HEK293 (cell line): ENCODE results near the gene PHF23.

ENCODE experiments used
- KLF9 ChIP-seq: fragments of 450-650 bp; formaldehyde crosslinking; IDR thresholded peaks from 2 replicates; pipeline ENCODE4 v1.5.1; 2016; ENCODE audit warnings: missing biosample characterization, missing genetic modification characterization, low read depth
- MZF1 ChIP-seq: fragments of 450-650 bp; formaldehyde crosslinking; IDR thresholded peaks from 2 replicates; pipeline ENCODE4 v1.5.1; 2017; ENCODE audit warnings: missing biosample characterization, missing genetic modification characterization, borderline replicate concordance
- ZBTB8A ChIP-seq: fragments of 450-650 bp; formaldehyde crosslinking; IDR thresholded peaks from 2 replicates; pipeline ENCODE4 v1.5.1; 2016; ENCODE audit warnings: missing biosample characterization, missing genetic modification characterization
- ZFP3 ChIP-seq: fragments of 450-650 bp; formaldehyde crosslinking; IDR thresholded peaks from 2 replicates; pipeline ENCODE4 v1.5.1; 2016; ENCODE audit warnings: low read depth, missing biosample characterization, missing genetic modification characterization
- ZNF121 ChIP-seq: fragments of 450-650 bp; formaldehyde crosslinking; IDR thresholded peaks from 2 replicates; pipeline ENCODE4 v1.5.1; 2016; ENCODE audit warnings: missing biosample characterization, missing genetic modification characterization
- ZNF175 ChIP-seq: fragments of 450-650 bp; formaldehyde crosslinking; IDR thresholded peaks from 2 replicates; pipeline ENCODE4 v1.5.1; 2016; ENCODE audit warnings: missing biosample characterization, missing genetic modification characterization
- ZNF350 ChIP-seq: fragments of 450-650 bp; formaldehyde crosslinking; IDR thresholded peaks from 2 replicates; pipeline ENCODE4 v1.5.0; 2017; ENCODE audit warnings: missing biosample characterization, mild to moderate bottlenecking, missing genetic modification characterization
- ZNF560 ChIP-seq: fragments of 450-650 bp; formaldehyde crosslinking; IDR thresholded peaks from 2 replicates; pipeline ENCODE4 v1.5.1; 2017; ENCODE audit warnings: missing biosample characterization, missing genetic modification characterization, borderline replicate concordance
- ZNF561 ChIP-seq: fragments of 450-650 bp; IDR thresholded peaks from 2 replicates; pipeline ENCODE4 v1.5.1; 2018; ENCODE audit warnings: missing biosample characterization, missing genetic modification characterization, borderline replicate concordance
- ZNF768 ChIP-seq: fragments of 450-650 bp; formaldehyde crosslinking; IDR thresholded peaks from 2 replicates; pipeline ENCODE4 v1.5.1; 2018; ENCODE audit warnings: missing biosample characterization, mild to moderate bottlenecking, missing genetic modification characterization
- ZNF777 ChIP-seq: fragments of 450-650 bp; formaldehyde crosslinking; IDR thresholded peaks from 2 replicates; pipeline ENCODE4 v1.5.1; 2017; ENCODE audit warnings: missing biosample characterization, missing genetic modification characterization, borderline replicate concordance
- ZNF791 ChIP-seq: fragments of 450-650 bp; formaldehyde crosslinking; IDR thresholded peaks from 2 replicates; pipeline ENCODE4 v1.5.1; 2016; ENCODE audit warnings: missing biosample characterization, missing genetic modification characterization
- ZNF837 ChIP-seq: fragments of 450-650 bp; formaldehyde crosslinking; IDR thresholded peaks from 2 replicates; pipeline ENCODE4 v1.5.1; 2016; ENCODE audit warnings: missing biosample characterization, missing genetic modification characterization
- TF ChIP-seq, protein P1 (sequence below): fragments of 450-650 bp; formaldehyde crosslinking; conservative IDR thresholded peaks from 2 replicates; pipeline ENCODE4 v1.5.1; 2016; ENCODE audit warnings: low read depth, missing biosample characterization, missing genetic modification characterization
- TF ChIP-seq, protein P2 (sequence below): fragments of 450-650 bp; IDR thresholded peaks from 2 replicates; pipeline ENCODE4 v1.5.1; 2018; ENCODE audit warnings: missing biosample characterization, missing genetic modification characterization
- TF ChIP-seq, protein P3 (sequence below): fragments of 450-650 bp; formaldehyde crosslinking; IDR thresholded peaks from 2 replicates; pipeline ENCODE4 v1.5.1; 2017; ENCODE audit warnings: missing biosample characterization, missing genetic modification characterization
- TF ChIP-seq, protein P4 (sequence below): fragments of 450-650 bp; formaldehyde crosslinking; IDR thresholded peaks from 2 replicates; pipeline ENCODE4 v1.5.1; 2016; ENCODE audit warnings: missing biosample characterization, missing genetic modification characterization
- TF ChIP-seq, protein P5 (sequence below): fragments of 450-650 bp; formaldehyde crosslinking; IDR thresholded peaks from 2 replicates; pipeline ENCODE4 v1.5.1; 2016; ENCODE audit warnings: missing biosample characterization, missing genetic modification characterization
- TF ChIP-seq, protein P6 (sequence below): fragments of 450-650 bp; formaldehyde crosslinking; IDR thresholded peaks from 2 replicates; pipeline ENCODE4 v1.5.1; 2016; ENCODE audit warnings: missing biosample characterization, missing genetic modification characterization

The PHF23 gene

DNA sequence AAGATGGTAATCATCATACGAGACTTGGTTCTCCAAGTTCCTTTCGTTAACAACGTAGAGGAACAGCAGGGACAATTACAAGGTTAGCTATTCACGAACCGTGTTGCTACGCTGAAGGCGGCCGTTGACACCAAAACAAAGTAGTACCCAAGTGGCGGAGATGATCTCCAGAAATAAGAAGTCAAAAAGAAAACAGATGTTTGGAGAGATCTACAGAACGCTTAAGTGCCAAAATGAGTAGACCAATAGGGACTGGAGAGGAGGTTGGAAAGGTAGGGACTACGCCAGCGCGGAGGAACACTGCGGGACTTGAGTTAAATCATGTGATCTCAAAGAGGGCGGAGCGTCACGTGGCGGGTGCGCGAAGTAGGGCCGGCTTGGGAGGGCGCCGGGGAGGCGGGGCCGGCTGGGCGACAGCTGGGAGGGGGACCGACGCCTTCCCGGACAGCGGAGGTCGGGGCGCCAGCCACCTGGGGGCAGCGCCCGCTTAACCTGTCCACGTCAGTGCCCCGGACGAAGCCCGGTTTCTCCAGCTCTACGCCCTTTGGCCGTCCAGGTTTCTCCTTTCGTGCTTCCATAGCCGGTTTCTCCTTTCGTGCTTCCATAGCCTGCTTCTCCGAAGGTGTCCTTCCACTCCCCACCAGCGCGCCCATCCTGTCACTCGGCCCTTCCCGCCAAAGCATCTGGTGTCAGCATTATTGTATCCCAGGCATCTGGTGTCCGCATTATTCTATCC lies 3.6 kb upstream of the PHF23 start (continued):
- TF ChIP-seq ZFP3 (tag by site-specific recombination) (no peak), KLF9 (peak; percentile 99), ZBTB8A (tag by site-specific recombination) (peak; percentile 97), ZNF837 (tag by site-specific recombination) (peak; percentile 56; the same call in 1 of the 2 replicates), ZNF350 (tag by site-specific recombination) (no peak), ZNF175 (tag by site-specific recombination) (no peak), MZF1 (tag by site-specific recombination) (no peak), ZNF777 (tag by site-specific recombination) (no peak), ZNF561 (tag by site-specific recombination) (peak; percentile 93), ZNF768 (tag by site-specific recombination) (no peak), ZNF791 (tag by site-specific recombination) (no peak; the same call in 1 of the 2 replicates), ZNF121 (tag by site-specific recombination) (no peak; the same call in 1 of the 2 replicates), ZNF560 (no peak)
- TF ChIP-seq, protein P1, sequence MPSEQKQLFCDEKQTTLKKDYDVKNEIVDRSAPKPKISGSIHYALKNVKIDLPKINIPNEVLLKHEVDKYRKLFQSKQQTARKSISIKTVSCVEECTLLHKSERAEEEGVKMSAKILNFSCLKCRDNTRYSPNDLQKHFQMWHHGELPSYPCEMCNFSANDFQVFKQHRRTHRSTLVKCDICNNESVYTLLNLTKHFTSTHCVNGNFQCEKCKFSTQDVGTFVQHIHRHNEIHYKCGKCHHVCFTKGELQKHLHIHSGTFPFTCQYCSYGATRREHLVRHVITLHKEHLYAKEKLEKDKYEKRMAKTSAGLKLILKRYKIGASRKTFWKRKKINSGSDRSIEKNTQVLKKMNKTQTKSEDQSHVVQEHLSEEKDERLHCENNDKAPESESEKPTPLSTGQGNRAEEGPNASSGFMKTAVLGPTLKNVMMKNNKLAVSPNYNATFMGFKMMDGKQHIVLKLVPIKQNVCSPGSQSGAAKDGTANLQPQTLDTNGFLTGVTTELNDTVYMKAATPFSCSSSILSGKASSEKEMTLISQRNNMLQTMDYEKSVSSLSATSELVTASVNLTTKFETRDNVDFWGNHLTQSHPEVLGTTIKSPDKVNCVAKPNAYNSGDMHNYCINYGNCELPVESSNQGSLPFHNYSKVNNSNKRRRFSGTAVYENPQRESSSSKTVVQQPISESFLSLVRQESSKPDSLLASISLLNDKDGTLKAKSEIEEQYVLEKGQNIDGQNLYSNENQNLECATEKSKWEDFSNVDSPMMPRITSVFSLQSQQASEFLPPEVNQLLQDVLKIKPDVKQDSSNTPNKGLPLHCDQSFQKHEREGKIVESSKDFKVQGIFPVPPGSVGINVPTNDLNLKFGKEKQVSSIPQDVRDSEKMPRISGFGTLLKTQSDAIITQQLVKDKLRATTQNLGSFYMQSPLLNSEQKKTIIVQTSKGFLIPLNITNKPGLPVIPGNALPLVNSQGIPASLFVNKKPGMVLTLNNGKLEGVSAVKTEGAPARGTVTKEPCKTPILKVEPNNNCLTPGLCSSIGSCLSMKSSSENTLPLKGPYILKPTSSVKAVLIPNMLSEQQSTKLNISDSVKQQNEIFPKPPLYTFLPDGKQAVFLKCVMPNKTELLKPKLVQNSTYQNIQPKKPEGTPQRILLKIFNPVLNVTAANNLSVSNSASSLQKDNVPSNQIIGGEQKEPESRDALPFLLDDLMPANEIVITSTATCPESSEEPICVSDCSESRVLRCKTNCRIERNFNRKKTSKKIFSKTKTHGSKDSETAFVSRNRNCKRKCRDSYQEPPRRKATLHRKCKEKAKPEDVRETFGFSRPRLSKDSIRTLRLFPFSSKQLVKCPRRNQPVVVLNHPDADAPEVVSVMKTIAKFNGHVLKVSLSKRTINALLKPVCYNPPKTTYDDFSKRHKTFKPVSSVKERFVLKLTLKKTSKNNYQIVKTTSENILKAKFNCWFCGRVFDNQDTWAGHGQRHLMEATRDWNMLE (tag by site-specific recombination) = no peak; the same call in 1 of the 2 replicates
- TF ChIP-seq, protein P2, sequence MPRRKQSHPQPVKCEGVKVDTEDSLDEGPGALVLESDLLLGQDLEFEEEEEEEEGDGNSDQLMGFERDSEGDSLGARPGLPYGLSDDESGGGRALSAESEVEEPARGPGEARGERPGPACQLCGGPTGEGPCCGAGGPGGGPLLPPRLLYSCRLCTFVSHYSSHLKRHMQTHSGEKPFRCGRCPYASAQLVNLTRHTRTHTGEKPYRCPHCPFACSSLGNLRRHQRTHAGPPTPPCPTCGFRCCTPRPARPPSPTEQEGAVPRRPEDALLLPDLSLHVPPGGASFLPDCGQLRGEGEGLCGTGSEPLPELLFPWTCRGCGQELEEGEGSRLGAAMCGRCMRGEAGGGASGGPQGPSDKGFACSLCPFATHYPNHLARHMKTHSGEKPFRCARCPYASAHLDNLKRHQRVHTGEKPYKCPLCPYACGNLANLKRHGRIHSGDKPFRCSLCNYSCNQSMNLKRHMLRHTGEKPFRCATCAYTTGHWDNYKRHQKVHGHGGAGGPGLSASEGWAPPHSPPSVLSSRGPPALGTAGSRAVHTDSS (tag by site-specific recombination) = peak; percentile 71
- TF ChIP-seq, protein P3, sequence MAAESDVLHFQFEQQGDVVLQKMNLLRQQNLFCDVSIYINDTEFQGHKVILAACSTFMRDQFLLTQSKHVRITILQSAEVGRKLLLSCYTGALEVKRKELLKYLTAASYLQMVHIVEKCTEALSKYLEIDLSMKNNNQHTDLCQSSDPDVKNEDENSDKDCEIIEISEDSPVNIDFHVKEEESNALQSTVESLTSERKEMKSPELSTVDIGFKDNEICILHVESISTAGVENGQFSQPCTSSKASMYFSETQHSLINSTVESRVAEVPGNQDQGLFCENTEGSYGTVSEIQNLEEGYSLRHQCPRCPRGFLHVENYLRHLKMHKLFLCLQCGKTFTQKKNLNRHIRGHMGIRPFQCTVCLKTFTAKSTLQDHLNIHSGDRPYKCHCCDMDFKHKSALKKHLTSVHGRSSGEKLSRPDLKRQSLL (tag by site-specific recombination) = 0 out of 2 replicates have a peak, but pooled peaks have one; percentile 16
- TF ChIP-seq, protein P4, sequence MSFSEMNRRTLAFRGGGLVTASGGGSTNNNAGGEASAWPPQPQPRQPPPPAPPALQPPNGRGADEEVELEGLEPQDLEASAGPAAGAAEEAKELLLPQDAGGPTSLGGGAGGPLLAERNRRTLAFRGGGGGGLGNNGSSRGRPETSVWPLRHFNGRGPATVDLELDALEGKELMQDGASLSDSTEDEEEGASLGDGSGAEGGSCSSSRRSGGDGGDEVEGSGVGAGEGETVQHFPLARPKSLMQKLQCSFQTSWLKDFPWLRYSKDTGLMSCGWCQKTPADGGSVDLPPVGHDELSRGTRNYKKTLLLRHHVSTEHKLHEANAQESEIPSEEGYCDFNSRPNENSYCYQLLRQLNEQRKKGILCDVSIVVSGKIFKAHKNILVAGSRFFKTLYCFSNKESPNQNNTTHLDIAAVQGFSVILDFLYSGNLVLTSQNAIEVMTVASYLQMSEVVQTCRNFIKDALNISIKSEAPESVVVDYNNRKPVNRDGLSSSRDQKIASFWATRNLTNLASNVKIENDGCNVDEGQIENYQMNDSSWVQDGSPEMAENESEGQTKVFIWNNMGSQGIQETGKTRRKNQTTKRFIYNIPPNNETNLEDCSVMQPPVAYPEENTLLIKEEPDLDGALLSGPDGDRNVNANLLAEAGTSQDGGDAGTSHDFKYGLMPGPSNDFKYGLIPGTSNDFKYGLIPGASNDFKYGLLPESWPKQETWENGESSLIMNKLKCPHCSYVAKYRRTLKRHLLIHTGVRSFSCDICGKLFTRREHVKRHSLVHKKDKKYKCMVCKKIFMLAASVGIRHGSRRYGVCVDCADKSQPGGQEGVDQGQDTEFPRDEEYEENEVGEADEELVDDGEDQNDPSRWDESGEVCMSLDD (tag by site-specific recombination) = peak; percentile 88
- TF ChIP-seq, protein P5, sequence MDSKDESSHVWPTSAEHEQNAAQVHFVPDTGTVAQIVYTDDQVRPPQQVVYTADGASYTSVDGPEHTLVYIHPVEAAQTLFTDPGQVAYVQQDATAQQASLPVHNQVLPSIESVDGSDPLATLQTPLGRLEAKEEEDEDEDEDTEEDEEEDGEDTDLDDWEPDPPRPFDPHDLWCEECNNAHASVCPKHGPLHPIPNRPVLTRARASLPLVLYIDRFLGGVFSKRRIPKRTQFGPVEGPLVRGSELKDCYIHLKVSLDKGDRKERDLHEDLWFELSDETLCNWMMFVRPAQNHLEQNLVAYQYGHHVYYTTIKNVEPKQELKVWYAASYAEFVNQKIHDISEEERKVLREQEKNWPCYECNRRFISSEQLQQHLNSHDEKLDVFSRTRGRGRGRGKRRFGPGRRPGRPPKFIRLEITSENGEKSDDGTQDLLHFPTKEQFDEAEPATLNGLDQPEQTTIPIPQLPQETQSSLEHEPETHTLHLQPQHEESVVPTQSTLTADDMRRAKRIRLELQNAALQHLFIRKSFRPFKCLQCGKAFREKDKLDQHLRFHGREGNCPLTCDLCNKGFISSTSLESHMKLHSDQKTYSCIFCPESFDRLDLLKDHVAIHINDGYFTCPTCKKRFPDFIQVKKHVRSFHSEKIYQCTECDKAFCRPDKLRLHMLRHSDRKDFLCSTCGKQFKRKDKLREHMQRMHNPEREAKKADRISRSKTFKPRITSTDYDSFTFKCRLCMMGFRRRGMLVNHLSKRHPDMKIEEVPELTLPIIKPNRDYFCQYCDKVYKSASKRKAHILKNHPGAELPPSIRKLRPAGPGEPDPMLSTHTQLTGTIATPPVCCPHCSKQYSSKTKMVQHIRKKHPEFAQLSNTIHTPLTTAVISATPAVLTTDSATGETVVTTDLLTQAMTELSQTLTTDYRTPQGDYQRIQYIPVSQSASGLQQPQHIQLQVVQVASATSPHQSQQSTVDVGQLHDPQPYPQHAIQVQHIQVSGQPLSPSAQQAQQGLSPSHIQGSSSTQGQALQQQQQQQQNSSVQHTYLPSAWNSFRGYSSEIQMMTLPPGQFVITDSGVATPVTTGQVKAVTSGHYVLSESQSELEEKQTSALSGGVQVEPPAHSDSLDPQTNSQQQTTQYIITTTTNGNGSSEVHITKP = peak; percentile 61; the same call in 1 of the 2 replicates
- TF ChIP-seq, protein P6, sequence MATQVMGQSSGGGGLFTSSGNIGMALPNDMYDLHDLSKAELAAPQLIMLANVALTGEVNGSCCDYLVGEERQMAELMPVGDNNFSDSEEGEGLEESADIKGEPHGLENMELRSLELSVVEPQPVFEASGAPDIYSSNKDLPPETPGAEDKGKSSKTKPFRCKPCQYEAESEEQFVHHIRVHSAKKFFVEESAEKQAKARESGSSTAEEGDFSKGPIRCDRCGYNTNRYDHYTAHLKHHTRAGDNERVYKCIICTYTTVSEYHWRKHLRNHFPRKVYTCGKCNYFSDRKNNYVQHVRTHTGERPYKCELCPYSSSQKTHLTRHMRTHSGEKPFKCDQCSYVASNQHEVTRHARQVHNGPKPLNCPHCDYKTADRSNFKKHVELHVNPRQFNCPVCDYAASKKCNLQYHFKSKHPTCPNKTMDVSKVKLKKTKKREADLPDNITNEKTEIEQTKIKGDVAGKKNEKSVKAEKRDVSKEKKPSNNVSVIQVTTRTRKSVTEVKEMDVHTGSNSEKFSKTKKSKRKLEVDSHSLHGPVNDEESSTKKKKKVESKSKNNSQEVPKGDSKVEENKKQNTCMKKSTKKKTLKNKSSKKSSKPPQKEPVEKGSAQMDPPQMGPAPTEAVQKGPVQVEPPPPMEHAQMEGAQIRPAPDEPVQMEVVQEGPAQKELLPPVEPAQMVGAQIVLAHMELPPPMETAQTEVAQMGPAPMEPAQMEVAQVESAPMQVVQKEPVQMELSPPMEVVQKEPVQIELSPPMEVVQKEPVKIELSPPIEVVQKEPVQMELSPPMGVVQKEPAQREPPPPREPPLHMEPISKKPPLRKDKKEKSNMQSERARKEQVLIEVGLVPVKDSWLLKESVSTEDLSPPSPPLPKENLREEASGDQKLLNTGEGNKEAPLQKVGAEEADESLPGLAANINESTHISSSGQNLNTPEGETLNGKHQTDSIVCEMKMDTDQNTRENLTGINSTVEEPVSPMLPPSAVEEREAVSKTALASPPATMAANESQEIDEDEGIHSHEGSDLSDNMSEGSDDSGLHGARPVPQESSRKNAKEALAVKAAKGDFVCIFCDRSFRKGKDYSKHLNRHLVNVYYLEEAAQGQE = peak; percentile 50; the same call in 1 of the 2 replicates
